Mononuclear cell (primary cell): Measurements from ENCODE around the gene SHROOM3. TPM values are rescaled to one million over a fixed set of nuclear protein-coding genes. Genes with fewer than 3 reads are reported as not detected.

Source experiments
- H3K27me3 ChIP-seq: 2 replicates; pipeline ENCODE4 v1.6.0; 2011; ENCODE audit warnings: low read length, control low read depth; ENCODE audit not compliant: insufficient read depth
- H3K4me1 ChIP-seq: 2 replicates; pipeline ENCODE4 v1.5.1; 2011; ENCODE audit warnings: mild to moderate bottlenecking, low read length, control low read depth; ENCODE audit not compliant: insufficient read depth
- H3K4me3 ChIP-seq: 2 replicates; pipeline ENCODE4 v1.5.1; 2011; ENCODE audit warnings: mild to moderate bottlenecking, low read length, moderate library complexity
- H3K9me3 ChIP-seq: 2 replicates; pipeline ENCODE4 v1.5.1; 2011; ENCODE audit warnings: low read depth, mild to moderate bottlenecking, control low read depth, low read length
- total RNA-seq: library from RNA; depleted of rRNA; stranded (reverse); fragments of >200 nt; gene quantifications from one replicate; pipeline ENCODE4 v1.2.3, GENCODE V29; 2012

Gene SHROOM3
- total RNA-seq, 1 donor, result 0.42 TPM

DNA sequence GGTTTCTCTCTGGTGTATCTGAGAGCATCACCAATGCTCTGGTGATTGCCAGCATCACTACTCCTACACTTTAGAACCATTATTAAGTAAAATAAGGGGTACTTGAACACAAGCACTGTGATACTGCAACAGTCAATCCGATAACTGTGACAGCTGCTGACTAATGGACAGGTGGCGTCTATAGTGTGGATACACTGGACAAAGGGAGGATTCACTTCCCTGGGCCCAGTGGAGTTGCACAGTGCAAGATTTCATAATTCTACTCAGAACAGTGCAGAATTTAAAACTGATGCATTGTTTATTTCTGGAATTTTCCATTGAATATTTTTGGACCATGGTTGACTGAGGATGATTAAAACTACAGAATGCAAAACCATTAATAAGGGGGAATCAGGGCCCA lies 97.8 kb downstream of the SHROOM3 start:
- H3K9me3 ChIP-seq, result no peaks in the 10 kb centered on the region
- no peaks in the 10 kb centered on the region for H3K27me3 ChIP-seq
- no peak overlapping the region for H3K4me3 ChIP-seq

DNA sequence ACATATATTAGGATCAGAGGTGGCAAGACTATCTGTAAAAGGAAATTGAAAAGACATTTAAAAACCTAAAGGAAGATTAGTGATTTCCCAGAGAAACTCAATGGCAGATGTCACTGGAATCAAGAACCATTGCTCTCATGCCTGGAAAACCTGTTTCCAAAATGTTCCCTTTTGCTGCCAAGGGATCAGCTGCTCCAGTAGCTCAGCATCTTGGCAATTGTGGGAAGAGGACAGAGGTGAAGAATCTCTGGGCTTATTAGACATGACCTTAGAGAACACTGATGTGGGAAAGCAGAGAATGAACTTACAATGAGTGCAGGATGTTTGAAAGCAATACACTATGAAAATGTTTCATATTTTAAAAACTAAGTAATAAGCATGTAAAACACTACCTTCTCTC lies 98.3 kb downstream of the SHROOM3 start:
- no peaks in the 10 kb centered on the region for H3K9me3 ChIP-seq
- no peaks in the 10 kb centered on the region for H3K27me3 ChIP-seq
- H3K4me3 ChIP-seq, result no peak overlapping the region
- H3K4me1 ChIP-seq, result no peaks in the 10 kb centered on the region

More for the DNA sequence above, 97.8 kb downstream of the SHROOM3 start:
- H3K4me1 ChIP-seq, result no peaks in the 10 kb centered on the region

DNA sequence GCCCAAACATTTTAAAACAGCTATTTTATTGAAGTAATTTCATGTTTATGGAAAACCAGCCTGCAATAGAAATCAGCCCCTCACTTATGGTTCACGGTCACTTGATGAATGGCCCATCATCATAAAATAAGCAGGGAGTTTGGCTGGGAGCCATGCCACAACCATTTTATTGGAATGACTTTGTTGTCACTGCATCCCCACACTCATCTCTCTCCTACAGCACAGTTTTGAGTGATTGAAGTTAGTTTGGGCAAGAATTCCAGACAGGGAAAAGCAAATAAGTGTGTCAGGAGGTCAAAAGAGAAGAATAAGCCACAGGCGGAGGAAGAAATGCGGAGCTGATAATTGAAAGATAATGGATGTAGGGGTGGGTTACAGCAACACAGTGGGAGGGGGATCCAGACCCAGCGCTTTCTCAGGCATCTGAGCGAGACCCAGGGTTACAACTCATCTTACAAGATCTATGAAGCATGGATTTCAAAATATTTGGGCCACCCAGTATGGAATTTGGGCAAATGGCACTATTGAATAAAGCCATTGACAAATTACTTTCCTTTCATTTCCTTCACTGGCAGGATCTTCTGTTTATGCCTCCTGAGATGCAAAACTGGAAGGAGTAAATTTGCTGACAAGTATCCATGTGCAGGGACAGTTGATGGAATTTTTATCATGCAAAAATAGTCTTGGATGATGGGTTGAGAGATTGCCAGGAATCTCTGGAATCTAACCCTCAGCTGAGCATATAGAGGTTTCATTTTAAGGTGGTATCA lies 100.8 kb downstream of the SHROOM3 start:
- no peaks in the 10 kb centered on the region for H3K27me3 ChIP-seq
- H3K4me1 ChIP-seq, result no peaks in the 10 kb centered on the region
- H3K9me3 ChIP-seq, result no peaks in the 10 kb centered on the region
- H3K4me3 ChIP-seq, result no peak overlapping the region

DNA sequence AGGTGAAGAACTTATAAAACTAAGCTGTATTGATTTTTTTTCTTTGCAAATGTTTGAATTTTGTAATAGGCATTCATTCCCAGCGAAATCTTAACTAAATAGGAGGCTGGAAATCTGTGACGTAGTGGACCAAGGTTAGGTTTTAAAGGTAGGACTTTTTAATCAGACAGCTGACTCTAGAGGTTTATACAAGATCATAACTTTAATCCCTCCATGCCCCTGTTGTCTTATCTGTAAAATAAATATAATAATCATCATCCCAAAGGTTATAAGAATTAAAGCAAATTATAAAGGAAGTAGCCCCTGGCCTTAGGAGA lies 101.3 kb downstream of the SHROOM3 start:
- no peaks in the 10 kb centered on the region for H3K9me3 ChIP-seq
- no peaks in the 10 kb centered on the region for H3K4me1 ChIP-seq
- no peak overlapping the region for H3K4me3 ChIP-seq
- no peaks in the 10 kb centered on the region for H3K27me3 ChIP-seq

DNA sequence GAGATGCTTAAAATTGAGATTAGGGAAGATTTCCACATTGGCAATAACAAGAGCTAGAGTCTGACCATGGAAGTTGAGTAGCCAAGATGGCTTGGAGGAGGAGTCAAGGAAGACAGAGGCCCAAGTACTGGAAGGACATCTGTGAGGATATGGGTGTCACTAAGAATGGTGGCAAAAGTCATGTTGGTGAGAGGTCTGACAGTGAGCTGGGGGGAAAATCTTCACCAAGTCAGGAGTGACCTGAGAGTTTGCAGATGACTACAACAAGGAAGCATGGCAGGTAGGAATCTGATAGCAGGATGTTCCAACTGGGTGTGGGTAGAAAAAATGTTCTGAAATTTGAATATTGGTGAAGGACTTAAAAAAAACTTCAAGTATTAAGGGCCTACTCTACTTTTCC lies 103.3 kb downstream of the SHROOM3 start:
- H3K4me1 ChIP-seq, result no peaks in the 10 kb centered on the region
- no peaks in the 10 kb centered on the region for H3K27me3 ChIP-seq
- H3K9me3 ChIP-seq, result no peaks in the 10 kb centered on the region
- no peak overlapping the region for H3K4me3 ChIP-seq

DNA sequence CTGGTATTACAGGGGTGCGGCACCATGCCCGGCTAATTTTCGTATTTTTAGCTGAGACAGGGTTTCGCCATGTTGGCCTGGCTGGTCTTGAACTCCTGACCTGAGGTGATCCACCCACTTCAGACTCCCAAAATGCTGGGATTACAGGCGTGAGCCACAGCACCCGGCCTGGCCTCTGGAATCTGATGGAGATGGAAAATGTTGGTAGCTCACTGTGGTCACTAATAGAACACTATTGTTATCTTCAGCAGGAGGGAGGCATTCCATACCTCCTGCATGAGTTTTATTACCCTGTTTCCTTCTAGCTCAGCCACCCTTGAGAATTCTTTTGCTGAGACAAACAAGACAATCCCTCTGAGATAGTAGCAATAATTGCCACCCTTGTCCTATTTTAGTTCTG lies 105.0 kb downstream of the SHROOM3 start:
- Histone ChIP-seq H3K4me3 (no peak overlapping the region), H3K27me3 (no peaks in the 10 kb centered on the region), H3K9me3 (no peaks in the 10 kb centered on the region), H3K4me1 (peaks cover under 1% of the 10 kb centered on the region)

DNA sequence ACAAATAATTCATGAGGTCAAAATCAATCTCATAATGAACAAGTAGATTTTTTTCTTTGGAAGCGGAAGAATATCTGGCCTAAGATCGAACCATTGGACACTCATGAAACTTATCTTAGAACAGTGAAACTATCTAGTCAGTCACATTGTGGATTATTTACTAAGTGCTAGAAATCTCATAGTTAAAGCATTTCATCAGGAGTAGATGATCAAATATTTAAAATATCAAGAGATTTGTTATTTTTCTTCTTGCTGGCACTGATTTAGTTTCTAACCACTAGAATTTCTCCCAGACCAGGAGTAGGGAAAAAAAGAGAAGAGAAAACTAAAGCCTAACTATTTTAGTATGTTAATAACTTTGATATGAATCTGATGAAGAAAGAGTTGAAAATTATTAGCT lies 105.5 kb downstream of the SHROOM3 start:
- H3K4me1 ChIP-seq, result peaks cover 5% of the 10 kb centered on the region
- no peak overlapping the region for H3K4me3 ChIP-seq

DNA sequence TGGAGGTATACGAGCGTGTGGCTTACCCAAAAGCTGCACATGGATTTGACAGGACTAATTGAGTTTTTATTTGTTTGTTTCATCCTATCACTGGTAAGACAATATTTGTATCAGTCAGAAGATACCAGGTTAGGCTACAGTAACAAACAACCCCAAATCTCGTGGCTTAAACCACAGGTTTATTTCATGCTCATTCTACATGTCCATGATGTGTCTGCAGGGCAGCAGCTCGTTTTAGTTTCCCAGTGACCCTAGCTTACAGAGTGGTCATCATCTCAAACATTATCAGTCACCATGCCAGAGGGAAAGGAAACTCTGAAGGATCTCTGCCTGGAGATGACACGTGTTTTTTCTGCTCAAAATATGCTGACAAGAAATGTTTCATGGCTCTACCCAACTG lies 108.3 kb downstream of the SHROOM3 start:
- Histone ChIP-seq H3K4me1 (peaks cover 5% of the 10 kb centered on the region), H3K4me3 (no peak overlapping the region), H3K9me3 (no peaks in the 10 kb centered on the region), H3K27me3 (no peaks in the 10 kb centered on the region)

More for the DNA sequence above, 105.5 kb downstream of the SHROOM3 start:
- Histone ChIP-seq H3K9me3 (no peaks in the 10 kb centered on the region), H3K27me3 (no peaks in the 10 kb centered on the region)

DNA sequence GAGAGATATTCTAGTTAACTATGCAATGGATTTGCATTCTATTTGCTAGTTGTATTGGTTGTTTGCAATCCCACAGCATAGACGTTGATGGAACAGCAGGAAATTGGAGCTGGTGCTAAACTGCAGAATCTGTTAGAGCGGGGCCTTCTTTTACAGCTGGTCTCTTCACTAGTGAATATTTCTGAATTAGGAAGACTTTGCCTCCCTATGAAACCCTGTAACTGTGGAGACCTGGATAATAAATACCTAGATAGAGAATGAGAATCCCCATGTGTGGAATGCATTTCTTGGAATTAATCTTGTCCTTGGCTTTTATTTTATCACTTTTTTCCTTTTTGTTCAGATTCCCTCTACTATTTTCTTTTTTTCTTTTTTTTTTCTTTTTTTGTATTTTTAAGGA lies 109.7 kb downstream of the SHROOM3 start:
- Histone ChIP-seq H3K4me3 (no peak overlapping the region), H3K27me3 (no peaks in the 10 kb centered on the region), H3K9me3 (no peaks in the 10 kb centered on the region), H3K4me1 (peaks cover 5% of the 10 kb centered on the region)

DNA sequence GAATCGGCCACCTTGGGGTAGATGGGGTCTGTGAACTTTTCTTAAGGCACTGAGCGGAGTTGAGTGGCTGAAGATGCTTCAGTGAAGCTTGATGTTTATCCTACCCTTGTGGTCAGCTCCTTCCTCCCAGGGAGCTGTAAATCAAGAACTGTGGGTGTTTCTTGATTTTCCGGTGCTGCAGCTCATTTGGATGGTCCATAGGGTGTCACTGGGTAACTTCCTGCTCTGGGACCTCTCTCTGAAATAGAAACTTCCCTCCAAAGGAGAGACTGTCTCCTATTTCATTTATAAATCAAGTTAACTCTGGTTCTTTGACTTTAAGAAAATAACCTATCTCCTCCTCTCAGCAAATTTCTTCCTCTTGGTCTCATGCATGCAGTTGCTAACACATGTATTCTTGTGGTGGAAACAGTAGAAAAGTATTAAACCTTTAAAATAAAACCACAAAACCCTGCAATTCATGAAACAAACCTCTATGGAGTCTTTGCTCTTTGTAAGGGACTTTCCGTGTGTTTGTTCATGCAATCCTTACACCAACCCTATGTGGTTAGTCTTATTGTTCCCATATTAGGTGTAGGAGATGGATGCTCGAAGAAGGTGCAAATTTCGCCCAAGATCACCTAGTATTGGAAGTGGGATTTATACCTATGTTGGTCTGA lies 110.3 kb downstream of the SHROOM3 start:
- H3K27me3 ChIP-seq, result no peaks in the 10 kb centered on the region
- H3K4me3 ChIP-seq, result no peak overlapping the region
- peaks cover 5% of the 10 kb centered on the region for H3K4me1 ChIP-seq
- no peaks in the 10 kb centered on the region for H3K9me3 ChIP-seq

DNA sequence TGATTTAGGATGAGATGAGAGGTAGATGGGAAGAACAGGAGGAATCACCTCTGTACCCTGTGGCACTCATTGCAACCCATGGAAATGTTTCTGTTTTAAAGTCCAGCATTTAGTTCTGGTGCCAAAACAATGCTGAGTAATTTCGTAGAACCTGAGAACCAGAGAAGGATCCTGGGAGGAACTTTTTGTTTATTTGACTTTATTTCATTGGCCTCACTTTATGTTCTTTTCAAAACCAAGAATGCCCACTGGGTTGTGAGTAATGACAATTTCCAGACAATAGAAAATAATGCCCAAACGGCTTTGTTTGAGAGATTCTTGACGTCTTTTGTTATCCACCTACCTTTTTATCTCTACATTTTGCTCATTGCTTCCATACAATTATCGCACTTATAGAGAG lies 111.3 kb downstream of the SHROOM3 start:
- H3K4me3 ChIP-seq, result no peak overlapping the region
- peaks cover 5% of the 10 kb centered on the region for H3K4me1 ChIP-seq
- H3K9me3 ChIP-seq, result no peaks in the 10 kb centered on the region
- H3K27me3 ChIP-seq, result no peaks in the 10 kb centered on the region

DNA sequence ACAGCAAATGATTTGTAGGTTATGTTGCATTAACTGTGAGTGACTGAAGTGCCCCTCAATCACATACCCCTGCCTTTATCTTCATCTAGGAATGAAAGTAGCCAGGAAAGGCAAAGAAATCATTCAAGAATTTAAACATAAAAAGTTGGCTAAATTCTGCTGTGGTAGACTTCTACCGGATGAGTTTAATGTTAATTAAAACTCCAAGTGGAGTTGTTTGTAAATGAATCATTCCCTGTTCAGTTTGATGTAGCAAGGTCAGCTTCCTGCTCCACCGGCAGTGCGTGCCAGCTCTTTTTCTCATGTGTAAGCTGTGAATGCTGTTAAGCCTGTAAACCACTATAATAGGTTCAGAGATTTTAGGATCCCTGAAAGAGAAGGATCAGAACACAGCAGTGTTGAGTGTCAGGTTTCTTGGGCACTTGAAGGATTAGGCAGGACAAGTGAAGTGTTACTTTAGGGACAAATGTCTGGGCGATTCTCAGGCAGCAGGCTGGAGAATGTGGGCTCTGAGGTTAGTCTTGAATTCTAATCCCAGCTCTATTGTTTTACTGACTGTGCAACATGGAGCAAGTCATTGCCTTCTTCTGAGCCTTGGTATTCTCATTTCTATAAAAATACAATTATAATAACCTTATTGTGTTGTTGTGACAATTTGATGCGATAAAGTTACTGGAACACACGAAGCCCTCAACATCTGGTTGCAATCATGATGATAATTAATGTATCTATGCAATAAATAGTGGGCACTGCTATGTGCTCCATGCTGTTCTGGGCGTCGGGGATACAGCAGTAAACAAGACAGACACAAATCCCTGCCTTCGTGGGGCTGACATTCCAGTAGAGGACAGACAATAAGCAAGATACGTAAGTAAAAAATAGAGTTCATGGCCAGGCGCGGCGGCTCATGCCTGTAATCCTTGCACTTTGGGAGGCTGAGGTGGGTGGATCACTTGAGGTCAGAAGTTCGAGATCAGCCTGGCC lies 112.0 kb downstream of the SHROOM3 start:
- H3K27me3 ChIP-seq, result no peaks in the 10 kb centered on the region
- H3K4me3 ChIP-seq, result no peak overlapping the region
- H3K4me1 ChIP-seq, result peaks cover 5% of the 10 kb centered on the region
- H3K9me3 ChIP-seq, result no peaks in the 10 kb centered on the region

DNA sequence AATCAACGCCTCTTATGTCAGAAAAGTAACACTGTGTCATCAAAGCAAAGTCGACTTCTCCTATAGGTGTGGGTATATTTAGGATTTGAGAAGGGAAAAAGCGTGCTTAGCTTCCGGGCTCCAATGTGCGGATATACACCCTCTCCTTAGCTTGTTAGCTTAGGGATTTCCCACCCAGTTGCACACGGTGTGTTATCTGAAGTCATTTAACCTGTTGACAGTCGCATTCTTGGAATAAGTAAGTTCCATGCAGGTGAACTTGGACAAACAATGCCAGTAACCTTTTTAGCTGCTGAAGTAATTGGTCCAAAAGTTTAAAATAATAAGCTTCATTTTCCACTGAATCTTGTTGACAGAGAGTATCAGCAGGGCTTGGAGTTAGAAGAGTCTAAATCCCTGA lies 113.7 kb downstream of the SHROOM3 start:
- H3K4me3 ChIP-seq, result no peak overlapping the region
- no peaks in the 10 kb centered on the region for H3K27me3 ChIP-seq
- no peaks in the 10 kb centered on the region for H3K9me3 ChIP-seq
- peaks cover 5% of the 10 kb centered on the region for H3K4me1 ChIP-seq

DNA sequence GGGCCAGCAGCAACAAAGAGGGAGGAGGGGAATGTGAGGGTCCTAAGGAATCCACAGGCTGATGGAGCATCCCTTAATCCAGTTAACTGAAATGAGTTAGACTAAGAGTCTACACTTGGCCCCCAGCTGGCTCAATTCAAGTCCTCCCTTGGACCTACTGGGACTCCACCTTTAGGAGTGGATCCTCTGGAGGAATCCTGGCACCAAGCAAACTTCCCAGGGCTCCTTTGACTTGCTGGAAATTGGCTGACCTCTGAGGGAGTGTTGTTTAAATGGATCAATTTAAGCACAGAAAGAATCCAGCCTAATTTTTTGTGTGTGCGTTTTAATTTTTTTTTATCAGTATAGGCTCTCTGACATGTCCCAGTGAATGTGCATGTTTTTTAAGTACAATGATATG lies 114.7 kb downstream of the SHROOM3 start:
- peaks cover 5% of the 10 kb centered on the region for H3K4me1 ChIP-seq
- no peak overlapping the region for H3K4me3 ChIP-seq
- H3K9me3 ChIP-seq, result no peaks in the 10 kb centered on the region
- no peaks in the 10 kb centered on the region for H3K27me3 ChIP-seq
